ENCODE results near the gene HMGN4. TPM values are rescaled to one million over a fixed set of nuclear protein-coding genes. Genes with fewer than 3 reads are reported as not detected.

Gene HMGN4
- total and polyA plus RNA-seq, 2 of the 8 experiments (the other 6 are each of a cell fraction or from before 2014, with no cell fraction given), result 23.4 to 66.4 TPM

- no peak for TF ChIP-seq CHD7 (IDR thresholded peaks at IDR 0.05; ENCODE audit: insufficient replicate concordance, low read length)
- TF ChIP-seq RNF2 (IDR thresholded peaks at IDR 0.05; ENCODE audit: borderline replicate concordance, low read depth, low read length, missing control alignments, poor library complexity, severe bottlenecking), result no peak
- TF ChIP-seq MAX (IDR thresholded peaks at IDR 0.05), result no peak
- TF ChIP-seq USF2 (IDR thresholded peaks at IDR 0.05; ENCODE audit: low read length), result no peak
- TF ChIP-seq ASH2L (IDR thresholded peaks at IDR 0.05; ENCODE audit: low read length), result no peak
- no peak for TF ChIP-seq SP2 (IDR thresholded peaks at IDR 0.05; ENCODE audit: low read length)
- no peak for TF ChIP-seq TBP (IDR thresholded peaks at IDR 0.05; ENCODE audit: low read depth, low read length)
- no peak for TF ChIP-seq TCF12 (IDR thresholded peaks at IDR 0.05; ENCODE audit: low read depth, low read length)
- no peak for TF ChIP-seq FOSL1 (IDR thresholded peaks at IDR 0.05; ENCODE audit: insufficient read depth, low read depth, low read length)
- no peak for TF ChIP-seq EZH2 (IDR thresholded peaks at IDR 0.05; ENCODE audit: low read depth, low read length, severe bottlenecking)
These were observed 18.8 kb upstream of the HMGN4 start (continued) for GRCh38 chr6:26519359-26519758.
